Measurements from ENCODE around the gene CAP2.

The CAP2 gene

GRCh38 chr6:17601386-17601703, 207.9 kb downstream of the CAP2 start (continued):
- TF ChIP-seq RARB (CRISPR knock-in tag; IDR thresholded peaks at IDR 0.05) (no peak), ZFP30 (CRISPR knock-in tag; IDR thresholded peaks at IDR 0.05) (no peak)
- TF ChIP-seq, protein P1, sequence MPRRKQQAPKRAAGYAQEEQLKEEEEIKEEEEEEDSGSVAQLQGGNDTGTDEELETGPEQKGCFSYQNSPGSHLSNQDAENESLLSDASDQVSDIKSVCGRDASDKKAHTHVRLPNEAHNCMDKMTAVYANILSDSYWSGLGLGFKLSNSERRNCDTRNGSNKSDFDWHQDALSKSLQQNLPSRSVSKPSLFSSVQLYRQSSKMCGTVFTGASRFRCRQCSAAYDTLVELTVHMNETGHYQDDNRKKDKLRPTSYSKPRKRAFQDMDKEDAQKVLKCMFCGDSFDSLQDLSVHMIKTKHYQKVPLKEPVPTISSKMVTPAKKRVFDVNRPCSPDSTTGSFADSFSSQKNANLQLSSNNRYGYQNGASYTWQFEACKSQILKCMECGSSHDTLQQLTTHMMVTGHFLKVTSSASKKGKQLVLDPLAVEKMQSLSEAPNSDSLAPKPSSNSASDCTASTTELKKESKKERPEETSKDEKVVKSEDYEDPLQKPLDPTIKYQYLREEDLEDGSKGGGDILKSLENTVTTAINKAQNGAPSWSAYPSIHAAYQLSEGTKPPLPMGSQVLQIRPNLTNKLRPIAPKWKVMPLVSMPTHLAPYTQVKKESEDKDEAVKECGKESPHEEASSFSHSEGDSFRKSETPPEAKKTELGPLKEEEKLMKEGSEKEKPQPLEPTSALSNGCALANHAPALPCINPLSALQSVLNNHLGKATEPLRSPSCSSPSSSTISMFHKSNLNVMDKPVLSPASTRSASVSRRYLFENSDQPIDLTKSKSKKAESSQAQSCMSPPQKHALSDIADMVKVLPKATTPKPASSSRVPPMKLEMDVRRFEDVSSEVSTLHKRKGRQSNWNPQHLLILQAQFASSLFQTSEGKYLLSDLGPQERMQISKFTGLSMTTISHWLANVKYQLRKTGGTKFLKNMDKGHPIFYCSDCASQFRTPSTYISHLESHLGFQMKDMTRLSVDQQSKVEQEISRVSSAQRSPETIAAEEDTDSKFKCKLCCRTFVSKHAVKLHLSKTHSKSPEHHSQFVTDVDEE (CRISPR knock-in tag; IDR thresholded peaks at IDR 0.05): no peak

GRCh38 chr6:17602888-17603287, 209.5 kb downstream of the CAP2 start:
- TF ChIP-seq SNAI2 (CRISPR knock-in tag; IDR thresholded peaks at IDR 0.05): no peak
- TF ChIP-seq OSR1 (CRISPR knock-in tag; IDR thresholded peaks at IDR 0.05): no peak
- TF ChIP-seq ISL1 (CRISPR knock-in tag; IDR thresholded peaks at IDR 0.05): no peak
- TF ChIP-seq ZC3H10 (CRISPR knock-in tag; IDR thresholded peaks at IDR 0.05): no peak
- no peak for TF ChIP-seq TOX (CRISPR knock-in tag; IDR thresholded peaks at IDR 0.05; ENCODE audit: borderline replicate concordance)
- TF ChIP-seq, protein P2, sequence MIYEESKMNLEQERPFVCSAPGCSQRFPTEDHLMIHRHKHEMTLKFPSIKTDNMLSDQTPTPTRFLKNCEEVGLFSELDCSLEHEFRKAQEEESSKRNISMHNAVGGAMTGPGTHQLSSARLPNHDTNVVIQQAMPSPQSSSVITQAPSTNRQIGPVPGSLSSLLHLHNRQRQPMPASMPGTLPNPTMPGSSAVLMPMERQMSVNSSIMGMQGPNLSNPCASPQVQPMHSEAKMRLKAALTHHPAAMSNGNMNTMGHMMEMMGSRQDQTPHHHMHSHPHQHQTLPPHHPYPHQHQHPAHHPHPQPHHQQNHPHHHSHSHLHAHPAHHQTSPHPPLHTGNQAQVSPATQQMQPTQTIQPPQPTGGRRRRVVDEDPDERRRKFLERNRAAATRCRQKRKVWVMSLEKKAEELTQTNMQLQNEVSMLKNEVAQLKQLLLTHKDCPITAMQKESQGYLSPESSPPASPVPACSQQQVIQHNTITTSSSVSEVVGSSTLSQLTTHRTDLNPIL (CRISPR knock-in tag; IDR thresholded peaks at IDR 0.05; ENCODE audit: low read depth): no peak
- TF ChIP-seq RARB (CRISPR knock-in tag; IDR thresholded peaks at IDR 0.05): no peak
- no peak for TF ChIP-seq ZNF70 (CRISPR knock-in tag; IDR thresholded peaks at IDR 0.05)
- TF ChIP-seq ZNF565 (CRISPR knock-in tag; conservative IDR thresholded peaks at IDR 0.05; ENCODE audit: low read depth): no peak
- no peak for TF ChIP-seq ZFP30 (CRISPR knock-in tag; IDR thresholded peaks at IDR 0.05)
- TF ChIP-seq BACH2 (CRISPR knock-in tag; IDR thresholded peaks at IDR 0.05; ENCODE audit: borderline replicate concordance): no peak
- TF ChIP-seq POU6F1 (CRISPR knock-in tag; IDR thresholded peaks at IDR 0.05; ENCODE audit: borderline replicate concordance, low read depth): no peak
- TF ChIP-seq TCF4 (CRISPR knock-in tag; IDR thresholded peaks at IDR 0.05; ENCODE audit: borderline replicate concordance): no peak
- TF ChIP-seq ARNTL (CRISPR knock-in tag; IDR thresholded peaks at IDR 0.05; ENCODE audit: borderline replicate concordance, low read depth): no peak
- TF ChIP-seq ESRRG (CRISPR knock-in tag; IDR thresholded peaks at IDR 0.05): no peak
- no peak for TF ChIP-seq CSDC2 (CRISPR knock-in tag; IDR thresholded peaks at IDR 0.05)
- TF ChIP-seq GLIS3 (CRISPR knock-in tag; IDR thresholded peaks at IDR 0.05): no peak
- TF ChIP-seq, protein P1 (CRISPR knock-in tag; IDR thresholded peaks at IDR 0.05): no peak
- no peak for ATAC-seq

DNA sequence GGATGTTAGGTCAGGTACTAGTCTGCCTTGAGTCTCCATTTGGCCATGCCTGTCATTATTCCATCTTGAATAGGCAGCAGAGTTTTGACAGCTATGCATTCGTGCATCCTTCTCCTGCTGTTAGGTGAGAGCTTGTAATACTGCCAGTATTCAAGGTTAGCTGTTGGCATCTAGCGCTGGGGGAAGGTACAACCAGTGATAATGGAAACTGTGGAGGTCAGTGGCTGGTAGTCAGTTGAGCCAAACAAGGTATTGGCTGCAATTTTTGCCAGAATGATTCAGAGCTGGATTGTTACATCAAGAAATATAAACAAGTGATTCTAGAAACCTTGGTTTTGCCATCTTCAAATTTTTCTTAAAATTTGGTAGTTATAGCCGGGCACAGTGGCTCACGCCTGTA, 213.2 kb downstream of the CAP2 start:
- TF ChIP-seq OSR1 (CRISPR knock-in tag; IDR thresholded peaks at IDR 0.05) (no peak), ZFP3 (CRISPR knock-in tag; IDR thresholded peaks at IDR 0.05) (no peak), ZNF8 (CRISPR knock-in tag; IDR thresholded peaks at IDR 0.05) (no peak), ISL1 (CRISPR knock-in tag; IDR thresholded peaks at IDR 0.05) (no peak), ARNTL (CRISPR knock-in tag; IDR thresholded peaks at IDR 0.05; ENCODE audit: borderline replicate concordance, low read depth) (no peak), BACH2 (CRISPR knock-in tag; IDR thresholded peaks at IDR 0.05; ENCODE audit: borderline replicate concordance) (no peak), ZNF70 (CRISPR knock-in tag; IDR thresholded peaks at IDR 0.05) (no peak), ZFP30 (CRISPR knock-in tag; IDR thresholded peaks at IDR 0.05) (no peak), TOX (CRISPR knock-in tag; IDR thresholded peaks at IDR 0.05; ENCODE audit: borderline replicate concordance) (no peak), SNAI2 (CRISPR knock-in tag; IDR thresholded peaks at IDR 0.05) (no peak), ZC3H10 (CRISPR knock-in tag; IDR thresholded peaks at IDR 0.05) (no peak), POU6F1 (CRISPR knock-in tag; IDR thresholded peaks at IDR 0.05; ENCODE audit: borderline replicate concordance, low read depth) (no peak), CSRNP3 (CRISPR knock-in tag; IDR thresholded peaks at IDR 0.05) (no peak)

More for the DNA sequence above, 213.2 kb downstream of the CAP2 start:
- no peak for ATAC-seq
